DMS53 (cell line): ENCODE results near the gene TUBGCP5.
"Not testable (repeated sequence)": the region's sequence is repeated elsewhere in the genome, so short reads cannot be mapped to it uniquely, and the experiment has no call there.

Source experiments
- DNase-seq: peaks from one replicate; lab custom pipeline; 2025; lab: John Stamatoyannopoulos, UW

The TUBGCP5 gene

GRCh38 chr15:23041736-23042135 lies 2.4 kb upstream of the TUBGCP5 start:
- not testable (repeated sequence) for DNase-seq

- no peak for DNase-seq
Observed at GRCh38 chr15:23039917-23040281, 530 bp upstream of the TUBGCP5 start.

GRCh38 chr15:23038726-23039142 lies 635 bp downstream of the TUBGCP5 start:
- peak; percentile 74 for DNase-seq

- DNase-seq: peak; percentile 69
Observed at GRCh38 chr15:23035964-23036566, 3.3 kb downstream of the TUBGCP5 start.

- DNase-seq: peak; percentile 76
Observed at GRCh38 chr15:23033979-23034378, 5.4 kb downstream of the TUBGCP5 start.

- no peak for DNase-seq
Observed at GRCh38 chr15:23026218-23026617, 13.2 kb downstream of the TUBGCP5 start.

- no peak for DNase-seq
Observed at GRCh38 chr15:23022156-23022555, 17.2 kb downstream of the TUBGCP5 start.

- DNase-seq: no peak
Observed at GRCh38 chr15:23014394-23015000, 24.9 kb downstream of the TUBGCP5 start.

GRCh38 chr15:23013681-23014080 lies 25.7 kb downstream of the TUBGCP5 start:
- DNase-seq: no peak

GRCh38 chr15:23012616-23013015 lies 26.8 kb downstream of the TUBGCP5 start:
- DNase-seq: not testable (repeated sequence)

- DNase-seq: no peak
Observed at GRCh38 chr15:23003736-23004135, 35.6 kb downstream of the TUBGCP5 start.

GRCh38 chr15:23002920-23003319 lies 36.4 kb downstream of the TUBGCP5 start:
- no peak for DNase-seq

GRCh38 chr15:22995795-22996194 lies 43.6 kb downstream of the TUBGCP5 start:
- DNase-seq: no peak

- DNase-seq: no peak
Observed at GRCh38 chr15:22992024-22992326, 47.4 kb downstream of the TUBGCP5 start.

GRCh38 chr15:22989576-22990477 lies 49.5 kb downstream of the TUBGCP5 start:
- peak; percentile 67 for DNase-seq

GRCh38 chr15:22988811-22989210 lies 50.6 kb downstream of the TUBGCP5 start:
- no peak for DNase-seq

- not testable (repeated sequence) for DNase-seq
Observed at GRCh38 chr15:22981931-22982330, 57.4 kb downstream of the TUBGCP5 start.

GRCh38 chr15:22981051-22981840 lies 58.1 kb downstream of the TUBGCP5 start:
- no peak for DNase-seq

GRCh38 chr15:22980189-22981050 lies 58.9 kb downstream of the TUBGCP5 start, which contains the start of gene CYFIP1:
TSS of gene CYFIP1 (minus strand) at chr15:22980368. CDS start at chr15:22947285, 33,083 bp downstream.
- DNase-seq: peak; percentile 89

GRCh38 chr15:22979238-22980188 lies 59.9 kb downstream of the TUBGCP5 start:
- DNase-seq: peak; percentile 75
